Measurements from ENCODE around the gene SERP1. TPM values are rescaled to one million over a fixed set of nuclear protein-coding genes. Genes with fewer than 3 reads are reported as not detected.

SERP1 gene
- total and polyA plus RNA-seq, 7 experiments from 2014 or later, result 89.4 to 140 (median 115) TPM

- Histone ChIP-seq H3K4me3 (ENCODE audit: low read length) (no peak overlapping the region), H3K4me1 (ENCODE audit: control insufficient read depth in 2 of 2, insufficient read depth in 2 of 2, low read length in 2 of 2) (peaks cover 15 to 24% of the 10 kb centered on the region in 2 donors), H3K36me3 (ENCODE audit: control insufficient read depth in 2 of 3, insufficient read depth in 3 of 3, low read length in 3 of 3) (peaks cover 0 to 10% (median 0%) of the 10 kb centered on the region in 3 experiments), H3K27ac (ENCODE audit: low read depth, low read length) (peak overlapping the region; percentile 96), H3K27me3 (ENCODE audit: control insufficient read depth in 2 of 2, insufficient read depth in 2 of 2, low read length in 2 of 2) (no peaks in the 10 kb centered on the region), H3K9me3 (ENCODE audit: control insufficient read depth in 2 of 3, low read length in 3 of 3) (no peaks in the 10 kb centered on the region)
- CTCF ChIA-PET, result interaction anchor here (1.5 kb wide), 1 partner anchor 49 kb away, joined by 3 read pairs; no protein-coding TSS in a partner anchor
- intact Hi-C loops (cut with micrococcal nuclease), result no loop called here
- Mint-ChIP-seq H3K4me1 (peaks cover 30 to 77% (median 74%) of the 10 kb centered on the region in 7 donors), H3K4me3 (peak overlapping the region in 9 of 10 donors; percentile 15 to 99 (median 92)), H3K36me3 (peaks cover 0 to 29% (median 6%) of the 10 kb centered on the region in 5 donors), H3K27me3 (no peaks in the 10 kb centered on the region), H3K9me3 (no peaks in the 10 kb centered on the region), H3K27ac (peak overlapping the region in 6 of 9 donors; percentile 49 to 100 (median 98))
- ATAC-seq (no peak), DNase-seq (no peak)
- POLR2A ChIA-PET, result interaction anchor here (0.6 to 6.3 kb wide), 6 partner anchors 19 to 269 kb away, joined by 3 to 70 read pairs (median 28); partner anchors contain the start of genes SELENOT, SIAH2 and TSC22D2
Measured at GRCh38 chr3:150544041-150544440, 2.3 kb downstream of the SERP1 start.

DNA sequence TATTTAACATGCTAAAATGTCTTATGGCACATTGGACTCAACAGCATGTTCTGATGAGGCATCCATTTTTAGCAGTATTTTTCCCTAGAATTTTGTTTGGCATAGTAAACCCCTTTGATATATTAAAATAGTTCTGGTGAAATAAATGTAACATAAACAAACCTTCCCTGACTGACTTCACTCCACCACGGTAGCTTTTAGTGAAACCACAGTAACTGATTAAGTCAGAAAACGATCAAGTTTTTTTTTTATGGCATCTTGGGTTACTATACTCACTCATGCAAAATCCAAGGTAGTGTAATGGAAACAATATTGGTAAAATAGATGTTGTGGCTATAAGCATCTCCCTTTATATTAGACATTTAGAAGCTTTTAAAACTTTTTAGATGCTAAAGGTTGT lies 2.8 kb downstream of the SERP1 start:
- peaks cover 0 to 10% (median 0%) of the 10 kb centered on the region in 3 experiments for H3K36me3 ChIP-seq (ENCODE audit: control insufficient read depth in 2 of 3, insufficient read depth in 3 of 3, low read length in 3 of 3)
- POLR2A ChIA-PET, result interaction anchor here (0.6 to 6.3 kb wide), 5 partner anchors 18 to 268 kb away, joined by 3 to 70 read pairs (median 3); partner anchors contain the start of genes SIAH2 and TSC22D2
- Mint-ChIP-seq H3K4me1 (peaks cover 27 to 73% (median 69%) of the 10 kb centered on the region in 7 donors), H3K36me3 (peaks cover 0 to 29% (median 6%) of the 10 kb centered on the region in 5 donors), H3K4me3 (peak overlapping the region in 1 of 10 donors; percentile 97), H3K27ac (peak overlapping the region in 7 of 9 donors; percentile 23 to 98 (median 80)), H3K9me3 (no peaks in the 10 kb centered on the region), H3K27me3 (no peaks in the 10 kb centered on the region)
- CTCF ChIA-PET, result interaction anchor here (1.5 kb wide), 1 partner anchor 48 kb away, joined by 3 read pairs; no protein-coding TSS in a partner anchor
- intact Hi-C loops (cut with micrococcal nuclease), result no loop called here
- peak overlapping the region; percentile 96 for H3K27ac ChIP-seq (ENCODE audit: low read depth, low read length)
- H3K4me3 ChIP-seq (ENCODE audit: low read length), result no peak overlapping the region
- peaks cover 15 to 22% of the 10 kb centered on the region in 2 donors for H3K4me1 ChIP-seq (ENCODE audit: control insufficient read depth in 2 of 2, insufficient read depth in 2 of 2, low read length in 2 of 2)
- no peak for DNase-seq
- ATAC-seq, result no peak
- no peaks in the 10 kb centered on the region for H3K27me3 ChIP-seq (ENCODE audit: control insufficient read depth in 2 of 2, insufficient read depth in 2 of 2, low read length in 2 of 2)
- no peaks in the 10 kb centered on the region for H3K9me3 ChIP-seq (ENCODE audit: control insufficient read depth in 2 of 3, low read length in 3 of 3)

DNA sequence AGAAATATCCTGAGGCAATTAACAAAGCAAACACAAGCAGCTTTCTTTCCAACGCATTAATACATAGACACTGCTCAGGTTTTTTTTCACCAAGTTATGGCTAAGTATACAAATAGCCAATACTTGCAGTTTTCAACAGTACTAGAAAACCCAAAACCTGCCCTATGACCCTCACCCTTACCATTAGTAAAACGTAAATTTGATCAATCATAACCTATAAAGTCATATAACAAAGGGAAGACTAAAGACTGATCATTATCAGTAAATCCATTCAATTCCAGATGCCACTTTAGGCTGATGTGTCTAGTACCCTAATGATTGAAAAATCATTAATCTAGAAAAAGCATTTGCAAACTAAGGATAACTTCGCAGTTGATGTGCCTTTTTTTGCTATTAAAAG lies 3.2 kb downstream of the SERP1 start:
- Mint-ChIP-seq H3K27me3 (no peaks in the 10 kb centered on the region), H3K4me1 (peaks cover 23 to 73% (median 65%) of the 10 kb centered on the region in 7 donors), H3K36me3 (peaks cover 0 to 29% (median 6%) of the 10 kb centered on the region in 5 donors), H3K4me3 (peak overlapping the region in 1 of 10 donors; percentile 1), H3K9me3 (no peaks in the 10 kb centered on the region), H3K27ac (peak overlapping the region in 7 of 9 donors; percentile 23 to 98 (median 80))
- Histone ChIP-seq H3K4me1 (ENCODE audit: control insufficient read depth in 2 of 2, insufficient read depth in 2 of 2, low read length in 2 of 2) (peaks cover 15 to 18% of the 10 kb centered on the region in 2 donors), H3K4me3 (ENCODE audit: low read length) (no peak overlapping the region), H3K27me3 (ENCODE audit: control insufficient read depth in 2 of 2, insufficient read depth in 2 of 2, low read length in 2 of 2) (no peaks in the 10 kb centered on the region), H3K36me3 (ENCODE audit: control insufficient read depth in 2 of 3, insufficient read depth in 3 of 3, low read length in 3 of 3) (peaks cover 0 to 10% (median 0%) of the 10 kb centered on the region in 3 experiments), H3K9me3 (ENCODE audit: control insufficient read depth in 2 of 3, low read length in 3 of 3) (no peaks in the 10 kb centered on the region), H3K27ac (ENCODE audit: low read depth, low read length) (peak overlapping the region; percentile 96)
- ChIA-PET CTCF (interaction anchor here (1.5 kb wide), 1 partner anchor 48 kb away, joined by 3 read pairs; no protein-coding TSS in a partner anchor), POLR2A (interaction anchor here (1.0 to 5.7 kb wide), 4 partner anchors 59 to 220 kb away, joined by 3 to 69 read pairs (median 14); partner anchors contain the start of genes SELENOT, SIAH2 and TSC22D2)
- DNase-seq, result no peak
- no peak for ATAC-seq
- intact Hi-C loops (cut with micrococcal nuclease), result no loop called here

DNA sequence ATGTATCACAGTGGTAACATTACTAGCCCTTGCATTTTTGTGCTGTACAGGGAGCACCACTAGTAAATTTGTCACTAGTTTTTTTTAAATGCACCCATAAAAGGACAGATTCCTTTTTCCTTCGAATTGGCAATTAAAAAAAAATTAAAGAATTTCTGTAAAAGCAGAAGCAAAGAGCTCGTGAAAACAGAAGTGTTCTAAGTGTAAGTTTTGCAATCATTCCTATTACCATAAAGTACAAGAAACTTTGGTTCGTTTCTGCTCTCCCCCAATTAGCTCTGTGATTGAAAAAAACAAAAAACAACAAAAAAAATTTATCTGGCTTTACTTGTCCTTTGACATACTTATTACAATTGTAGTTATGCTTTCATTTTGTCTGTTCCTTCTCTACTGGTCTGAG lies 5.3 kb downstream of the SERP1 start:
- Histone ChIP-seq H3K27me3 (ENCODE audit: control insufficient read depth in 2 of 2, insufficient read depth in 2 of 2, low read length in 2 of 2) (no peaks in the 10 kb centered on the region), H3K9me3 (ENCODE audit: control insufficient read depth in 2 of 3, low read length in 3 of 3) (no peaks in the 10 kb centered on the region), H3K27ac (ENCODE audit: low read depth, low read length) (peak overlapping the region; percentile 41), H3K4me1 (ENCODE audit: control insufficient read depth in 2 of 2, insufficient read depth in 2 of 2, low read length in 2 of 2) (peaks cover 6 to 7% of the 10 kb centered on the region in 2 donors), H3K36me3 (ENCODE audit: control insufficient read depth in 2 of 3, insufficient read depth in 3 of 3, low read length in 3 of 3) (peaks cover 0 to 7% (median 0%) of the 10 kb centered on the region in 3 experiments), H3K4me3 (ENCODE audit: low read length) (no peak overlapping the region)
- Mint-ChIP-seq H3K27me3 (no peaks in the 10 kb centered on the region), H3K4me3 (peak overlapping the region in 1 of 10 donors; percentile 10), H3K4me1 (peaks cover 11 to 59% (median 45%) of the 10 kb centered on the region in 7 donors), H3K36me3 (peaks cover 0 to 25% (median 0%) of the 10 kb centered on the region in 5 donors), H3K9me3 (no peaks in the 10 kb centered on the region), H3K27ac (peak overlapping the region in 7 of 9 donors; percentile 45 to 98 (median 81))
- intact Hi-C loops (cut with micrococcal nuclease), result no loop called here
- DNase-seq, result no peak
- ATAC-seq, result no peak
- CTCF ChIA-PET, result interaction anchor here (0.6 kb wide), 1 partner anchor 325 kb away, joined by 4 read pairs; no protein-coding TSS in a partner anchor
- POLR2A ChIA-PET, result interaction anchor here (2.1 kb wide), 2 partner anchors 63 to 222 kb away, joined by 13 to 15 read pairs; partner anchors contain the start of genes SELENOT and SIAH2

DNA sequence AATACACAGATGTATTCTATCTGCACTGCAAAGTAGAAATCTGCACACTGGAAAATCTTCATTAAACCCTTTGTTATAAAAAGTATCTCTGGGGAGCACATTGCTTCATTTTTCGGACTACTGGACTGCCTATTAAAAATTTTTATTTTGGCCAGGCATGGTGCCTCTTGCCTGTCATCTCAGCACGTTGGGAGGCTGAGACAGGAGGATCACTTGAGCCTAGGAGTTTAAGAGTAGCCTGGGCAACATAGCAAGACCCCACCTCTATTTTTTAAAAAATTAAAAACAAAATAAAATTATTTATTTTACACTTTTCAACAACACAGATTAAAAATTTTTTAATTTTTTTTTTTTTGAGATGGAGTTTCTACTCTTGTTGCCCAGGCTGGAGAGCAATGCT lies 6.0 kb downstream of the SERP1 start:
- ATAC-seq, result no peak
- CTCF ChIA-PET, result interaction anchor here (0.6 kb wide), 1 partner anchor 326 kb away, joined by 4 read pairs; no protein-coding TSS in a partner anchor
- Histone ChIP-seq H3K36me3 (ENCODE audit: control insufficient read depth in 2 of 3, insufficient read depth in 3 of 3, low read length in 3 of 3) (peaks cover 0 to 3% (median 0%) of the 10 kb centered on the region in 3 experiments), H3K27me3 (ENCODE audit: control insufficient read depth in 2 of 2, insufficient read depth in 2 of 2, low read length in 2 of 2) (no peaks in the 10 kb centered on the region), H3K27ac (ENCODE audit: low read depth, low read length) (no peak overlapping the region), H3K9me3 (ENCODE audit: control insufficient read depth in 2 of 3, low read length in 3 of 3) (no peaks in the 10 kb centered on the region), H3K4me1 (ENCODE audit: control insufficient read depth in 2 of 2, insufficient read depth in 2 of 2, low read length in 2 of 2) (peaks cover 6 to 7% of the 10 kb centered on the region in 2 donors), H3K4me3 (ENCODE audit: low read length) (no peak overlapping the region)
- Mint-ChIP-seq H3K27me3 (no peaks in the 10 kb centered on the region), H3K4me3 (no peak overlapping the region), H3K36me3 (peaks cover 0 to 22% (median 0%) of the 10 kb centered on the region in 5 donors), H3K9me3 (no peaks in the 10 kb centered on the region), H3K4me1 (peaks cover 11 to 54% (median 42%) of the 10 kb centered on the region in 7 donors), H3K27ac (peak overlapping the region in 1 of 9 donors; percentile 65)
- intact Hi-C loops (cut with micrococcal nuclease), result no loop called here
- POLR2A ChIA-PET, result interaction anchor here (1.7 kb wide), 1 partner anchor 62 kb away, joined by 4 read pairs; the partner anchor contains the start of gene SELENOT
- no peak for DNase-seq

DNA sequence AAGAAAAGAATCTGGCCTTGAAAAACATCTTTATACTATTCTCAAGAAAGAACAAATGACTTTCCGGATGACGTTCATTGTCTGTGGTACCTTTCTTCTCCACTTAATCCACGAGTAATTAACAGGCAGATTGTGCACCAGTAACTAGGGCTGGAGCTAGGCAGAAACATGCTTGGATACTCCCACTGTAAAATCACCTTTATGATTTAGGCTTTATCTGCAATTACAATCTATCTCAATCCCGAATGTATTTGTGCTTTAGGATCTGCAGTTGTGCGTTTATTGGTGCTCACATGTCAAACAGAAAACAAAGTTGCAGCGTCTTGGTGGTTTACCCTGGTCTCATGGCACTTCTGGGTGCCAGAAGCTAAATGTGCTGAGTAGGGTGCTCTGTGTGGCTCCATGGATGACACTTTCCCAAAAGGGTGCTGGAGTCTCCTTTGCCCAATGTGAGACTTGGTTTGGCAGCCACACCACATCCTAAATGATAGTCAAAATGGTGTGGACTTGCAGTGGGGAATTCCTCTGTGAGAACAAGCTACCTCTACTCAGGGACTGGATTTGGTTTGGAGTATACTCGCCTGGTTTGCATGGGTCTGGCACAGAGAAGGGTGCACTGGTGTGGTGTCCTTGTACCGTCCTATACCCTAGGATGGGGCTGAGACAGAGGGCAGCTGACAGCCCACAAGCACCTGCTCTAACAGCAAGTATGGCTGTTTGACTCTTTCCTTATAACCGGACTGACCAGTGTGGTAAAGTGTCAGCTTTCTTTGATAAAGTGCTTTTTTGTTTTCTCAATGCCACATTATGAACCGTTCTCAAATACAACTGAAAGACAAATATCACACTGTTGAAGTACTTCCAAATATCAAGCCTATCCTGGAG lies 7.7 kb downstream of the SERP1 start:
- peaks cover 0 to 14% (median 0%) of the 10 kb centered on the region in 5 donors for H3K36me3 Mint-ChIP-seq
- no peaks in the 10 kb centered on the region for H3K27me3 ChIP-seq (ENCODE audit: control insufficient read depth in 2 of 2, insufficient read depth in 2 of 2, low read length in 2 of 2)
- no peaks in the 10 kb centered on the region for H3K27me3 Mint-ChIP-seq
- no peaks in the 10 kb centered on the region for H3K9me3 Mint-ChIP-seq
- peak overlapping the region in 5 of 9 donors; percentile 5 to 84 (median 57) for H3K27ac Mint-ChIP-seq
- DNase-seq (no peak), ATAC-seq (no peak)
- no peaks in the 10 kb centered on the region for H3K9me3 ChIP-seq (ENCODE audit: control insufficient read depth in 2 of 3, low read length in 3 of 3)
- no peak overlapping the region for H3K4me3 ChIP-seq (ENCODE audit: low read length)
- ChIA-PET POLR2A (interaction anchor here (0.8 to 1.7 kb wide), 4 partner anchors 64 to 225 kb away, joined by 3 to 4 read pairs (median 4); partner anchors contain the start of genes SELENOT and SIAH2), CTCF (no interaction called here)
- H3K4me1 Mint-ChIP-seq, result peaks cover 11 to 38% (median 27%) of the 10 kb centered on the region in 7 donors
- peaks cover 0 to 6% of the 10 kb centered on the region in 2 donors for H3K4me1 ChIP-seq (ENCODE audit: control insufficient read depth in 2 of 2, insufficient read depth in 2 of 2, low read length in 2 of 2)
- H3K4me3 Mint-ChIP-seq, result no peak overlapping the region
- intact Hi-C loops (cut with micrococcal nuclease), result no loop called here
- peaks cover 0 to 3% (median 0%) of the 10 kb centered on the region in 3 experiments for H3K36me3 ChIP-seq (ENCODE audit: control insufficient read depth in 2 of 3, insufficient read depth in 3 of 3, low read length in 3 of 3)
- H3K27ac ChIP-seq (ENCODE audit: low read depth, low read length), result no peak overlapping the region

Measured in naive thymus-derived CD4-positive, alpha-beta T cell (primary cell).